Measurements from ENCODE around the gene ACOT9.
"Not testable (repeated sequence)": the region's sequence is repeated elsewhere in the genome, so short reads cannot be mapped to it uniquely, and the experiment has no call there.

Gene ACOT9

DNA sequence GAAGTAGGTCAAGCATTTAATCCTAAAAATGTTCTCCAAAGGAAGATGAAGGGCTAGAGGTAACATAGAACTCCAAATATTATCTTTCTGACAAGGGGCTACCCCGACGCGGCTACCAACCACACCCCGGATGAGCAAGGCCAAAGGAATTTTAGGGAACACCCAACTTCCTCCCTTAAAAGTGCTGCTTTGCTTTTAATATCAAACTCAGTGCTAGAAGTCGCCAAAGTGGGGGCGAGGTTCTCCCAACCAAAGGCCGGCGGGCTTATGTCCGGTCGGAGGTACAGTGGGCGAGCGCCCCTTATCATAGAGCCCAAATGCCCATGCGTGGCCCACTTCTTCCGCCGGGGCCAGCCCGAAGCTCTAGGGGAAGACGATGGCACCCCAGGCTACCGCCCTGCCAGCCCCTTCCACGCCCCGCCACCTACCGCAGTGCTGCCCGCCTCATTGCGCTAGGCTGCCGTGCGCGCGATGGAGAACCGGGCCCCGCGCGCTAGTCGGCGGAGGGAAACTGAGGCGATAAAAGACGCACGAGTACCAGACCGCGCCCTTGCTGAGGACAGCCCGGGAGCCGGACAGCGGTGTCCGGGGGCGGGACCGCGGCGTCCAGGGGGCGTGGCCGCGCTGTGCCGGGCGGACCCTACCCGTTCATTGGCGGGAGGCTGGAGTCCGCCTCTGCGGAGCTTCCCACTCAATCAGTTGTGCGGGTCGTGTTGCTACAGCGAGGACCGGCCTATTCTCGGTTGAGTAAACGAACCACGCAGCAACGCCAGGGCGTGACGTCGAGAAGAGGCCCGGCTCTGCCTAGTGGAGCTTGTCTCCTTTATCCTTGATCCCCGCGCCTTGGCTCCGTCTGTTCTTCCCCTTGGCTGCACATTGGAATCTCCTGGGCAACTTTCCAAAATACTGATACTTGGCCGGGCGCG lies at the start of gene ACOT9:
Gene ACOT9 (minus strand): TSS at position 580 of the 926 bp plus-strand sequence. CDS start 132 bp downstream, at position 448.
- peak; percentile 77 to 86 for DNase-seq

DNA sequence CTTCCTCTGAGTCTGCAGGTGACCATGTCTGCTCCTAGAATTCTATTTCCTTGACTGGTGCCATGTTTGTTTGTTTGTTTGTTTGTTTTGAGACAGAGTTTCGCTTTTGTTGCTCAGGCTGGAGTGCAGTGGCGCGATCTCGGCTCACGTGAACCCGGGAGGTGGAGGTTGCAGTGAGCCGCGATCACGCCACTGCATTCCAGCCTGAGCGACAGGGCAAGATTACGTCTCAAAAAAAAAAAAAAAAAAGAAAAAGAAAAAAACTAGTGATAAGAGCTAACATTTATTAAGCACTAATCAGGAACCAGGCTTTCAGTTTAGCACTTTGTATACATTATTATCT lies 47.0 kb upstream of the ACOT9 start:
- DNase-seq: no peak

- no peak for DNase-seq
Observed at GRCh38 chrX:23789386-23790154, 46.5 kb upstream of the ACOT9 start.

DNA sequence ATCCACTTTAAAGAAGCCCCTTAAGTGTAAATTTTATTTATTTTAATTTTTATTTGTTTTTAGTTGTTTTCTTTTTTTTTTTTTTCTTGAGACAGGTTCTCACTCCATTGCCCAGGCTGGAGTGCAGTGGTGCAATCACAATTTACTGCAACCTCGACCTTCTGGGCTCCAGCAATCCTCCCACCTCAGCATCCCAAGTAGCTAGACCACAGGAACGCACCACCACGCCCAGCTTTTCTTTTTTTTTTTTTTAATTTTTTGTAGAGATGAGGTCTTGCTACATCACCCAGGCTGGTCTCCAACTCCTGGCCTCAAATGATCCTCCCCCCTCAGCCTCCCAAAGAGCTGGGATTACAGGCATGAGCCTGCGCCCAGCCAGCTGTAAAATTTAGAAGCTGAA lies 45.9 kb upstream of the ACOT9 start:
- DNase-seq: no peak

DNA sequence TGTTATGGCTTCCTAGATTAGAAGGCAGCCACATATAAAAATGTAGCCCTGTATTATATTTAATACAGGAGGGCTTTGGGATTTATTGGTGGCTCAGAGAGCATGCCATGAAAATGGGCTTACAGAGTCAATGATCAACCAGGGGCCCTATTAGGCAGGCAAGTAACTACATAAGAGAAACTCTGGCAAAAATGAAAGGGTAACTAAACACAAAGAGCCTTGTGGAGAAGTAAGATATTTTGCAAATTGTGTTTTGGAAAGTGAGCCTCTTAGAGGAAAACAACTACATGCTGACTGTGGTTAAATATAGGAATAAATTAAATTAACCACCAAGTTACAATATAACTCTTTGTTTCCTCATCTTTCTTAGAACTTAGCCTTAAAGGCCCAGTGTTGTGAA lies 45.4 kb upstream of the ACOT9 start:
- no peak for DNase-seq

- DNase-seq: no peak
Observed at GRCh38 chrX:23787745-23788118, 44.7 kb upstream of the ACOT9 start.

DNA sequence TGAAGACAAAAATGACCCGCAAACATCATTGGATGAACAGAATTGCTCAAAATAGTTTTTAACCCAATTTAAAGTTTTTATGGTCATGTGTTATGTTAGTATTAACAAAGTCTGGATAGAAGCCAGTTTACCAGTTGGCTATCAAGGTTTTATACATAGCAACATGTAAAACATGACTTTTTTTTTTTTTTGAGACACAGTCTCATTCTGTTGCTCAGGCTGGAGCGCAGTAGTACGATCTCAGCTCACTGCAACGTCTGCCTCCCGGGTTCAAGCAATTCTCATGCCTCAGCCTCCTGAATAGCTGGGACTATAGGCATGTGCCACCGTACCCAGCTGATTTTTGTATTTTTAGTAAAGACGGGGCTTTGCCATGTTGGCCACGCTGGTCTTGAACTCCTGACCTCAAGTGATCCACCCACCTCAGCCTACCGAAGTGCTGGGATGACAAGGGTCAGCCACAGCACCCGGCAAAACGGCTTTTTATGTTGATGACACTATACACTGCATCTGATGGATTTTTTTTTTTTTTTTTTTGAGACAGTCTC lies 43.3 kb upstream of the ACOT9 start:
- peak; percentile 40 to 46 for DNase-seq

- DNase-seq: no peak
Observed at GRCh38 chrX:23785580-23785979, 42.5 kb upstream of the ACOT9 start.

GRCh38 chrX:23784470-23785331 lies 41.6 kb upstream of the ACOT9 start:
- peak in 1 of 2 donors; percentile 39 for DNase-seq

GRCh38 chrX:23783589-23784469 lies 40.8 kb upstream of the ACOT9 start:
- no peak for DNase-seq

GRCh38 chrX:23782863-23783588 lies 40.0 kb upstream of the ACOT9 start, which contains the start of gene SAT1:
Gene SAT1, plus strand, starts transcription at chrX:23783173. Its CDS starts 179 bp downstream, at chrX:23783352.
- peak; percentile 95 to 96 for DNase-seq

GRCh38 chrX:23782455-23782854 lies 39.4 kb upstream of the ACOT9 start:
- DNase-seq: no peak

DNA sequence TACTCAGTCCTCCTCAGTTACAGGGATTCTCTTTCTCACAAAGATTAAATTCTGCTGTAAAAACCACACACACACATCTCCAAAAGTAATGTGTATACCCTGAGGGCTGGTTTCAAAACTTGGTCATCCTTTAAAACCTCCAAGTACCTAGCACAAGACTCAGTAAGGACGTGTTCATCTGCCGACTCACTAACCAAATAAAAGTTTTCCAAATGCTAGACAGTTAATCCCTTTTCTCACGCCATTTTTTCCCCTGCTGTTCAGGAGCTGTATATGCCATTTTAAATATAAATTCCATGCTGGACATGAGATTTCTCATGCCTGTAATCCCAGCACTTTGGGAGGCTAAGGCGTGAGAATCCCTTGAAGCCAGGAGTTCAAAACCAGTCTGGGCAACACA lies 35.9 kb upstream of the ACOT9 start:
- no peak for DNase-seq

- no peak for DNase-seq
Observed at GRCh38 chrX:23776363-23776762, 33.3 kb upstream of the ACOT9 start.

DNA sequence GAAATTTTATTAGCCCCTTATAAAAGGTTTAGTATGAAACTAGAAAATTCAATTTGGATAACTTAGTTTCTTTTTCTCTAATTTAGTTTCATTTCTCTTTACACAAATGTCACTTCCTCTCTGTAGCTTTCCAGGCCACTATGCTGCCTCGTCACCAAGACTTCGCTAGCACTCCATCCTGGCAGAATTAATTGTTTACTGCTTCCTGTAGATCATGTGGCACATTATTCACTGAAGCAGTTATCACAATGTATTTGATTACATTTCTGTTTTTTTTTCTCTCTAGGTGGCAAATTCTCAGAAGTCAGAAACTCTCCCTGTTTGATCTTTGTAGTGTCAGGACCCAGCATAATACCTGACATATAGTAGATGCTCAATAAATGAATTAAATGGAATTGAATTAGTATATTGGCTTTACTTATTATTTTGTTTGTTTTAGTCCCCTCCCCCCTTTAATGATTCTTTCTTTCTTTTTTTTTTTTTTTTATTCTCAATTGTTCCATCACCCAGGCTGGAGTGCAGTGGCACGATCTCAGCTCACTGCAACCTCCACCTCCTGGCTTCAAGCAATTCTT lies 30.6 kb upstream of the ACOT9 start:
- DNase-seq: peak; percentile 66 to 74

- not testable (repeated sequence) for DNase-seq
Observed at GRCh38 chrX:23771086-23771485, 28.0 kb upstream of the ACOT9 start.

DNA sequence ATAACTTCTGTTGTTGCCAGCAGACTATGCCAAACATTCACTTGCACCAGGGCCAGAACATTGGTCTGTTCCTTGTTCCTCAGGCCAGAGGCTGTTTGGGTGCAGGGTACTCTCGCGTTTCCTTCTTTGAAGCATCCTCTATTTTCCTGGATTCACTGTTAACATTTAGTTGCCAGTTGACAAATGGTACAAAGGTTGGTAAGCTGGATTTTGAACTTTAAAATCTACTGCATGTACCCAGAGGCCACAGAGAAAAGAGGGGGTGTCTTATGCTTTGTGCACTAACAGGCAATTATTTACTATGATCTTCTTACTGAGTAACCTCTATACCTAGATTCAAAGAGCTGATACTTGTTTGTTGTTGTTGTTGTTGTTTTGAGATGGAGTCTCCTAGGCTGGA lies 27.1 kb upstream of the ACOT9 start:
- DNase-seq: no peak

DNA sequence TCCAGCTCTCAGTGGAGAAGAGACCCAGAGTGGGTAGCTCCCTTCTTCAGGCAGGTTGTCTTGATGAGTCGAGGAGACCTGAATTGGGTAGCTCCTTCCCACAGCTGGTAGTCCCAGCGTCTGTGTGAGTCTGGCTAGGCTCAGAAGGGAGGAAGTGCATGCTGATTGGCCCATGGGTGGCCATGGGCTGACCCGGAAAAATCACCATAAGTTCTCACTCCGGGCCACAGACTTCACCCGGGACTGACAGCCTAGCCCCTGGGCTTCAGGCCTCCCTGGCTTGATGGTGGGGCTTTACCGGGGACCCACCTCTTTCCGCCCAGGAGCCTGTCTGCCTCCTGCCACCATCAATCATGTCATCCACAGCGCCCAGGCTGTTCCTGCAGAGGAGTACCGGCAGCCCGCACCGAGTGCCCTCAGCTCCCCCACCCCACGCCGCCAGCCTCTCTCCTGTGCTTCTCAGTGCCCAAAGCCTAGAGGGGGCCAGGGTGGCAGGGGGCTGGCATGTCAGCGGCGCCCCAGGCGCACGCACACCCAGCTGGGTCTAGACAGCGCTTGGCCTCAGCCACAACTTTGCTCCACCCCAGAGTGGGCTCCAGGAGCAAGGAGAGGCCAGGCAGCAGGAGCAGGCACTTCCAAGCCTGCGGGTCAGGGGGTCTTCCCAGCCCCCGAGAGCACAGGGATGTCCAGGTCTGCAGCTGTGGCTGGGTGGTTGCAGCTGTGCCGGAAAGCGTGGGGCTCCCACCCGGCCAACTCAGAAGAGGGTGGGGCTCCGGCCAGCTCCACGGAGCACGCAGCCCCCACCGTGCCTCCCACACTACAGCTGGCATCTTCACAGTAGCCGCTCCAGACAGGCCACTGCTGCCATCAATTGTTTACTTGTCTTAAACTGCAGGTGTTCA lies 23.8 kb upstream of the ACOT9 start:
- DNase-seq: no peak

- no peak for DNase-seq
Observed at GRCh38 chrX:23765868-23766267, 22.8 kb upstream of the ACOT9 start.
